GM06990 (cell line): ENCODE measurements around the gene C1orf116.

ENCODE experiments used
- DNase-seq: peaks from one replicate; pipeline ENCODE4 v3.0.0-alpha.2; 2011; ENCODE audit not compliant: insufficient read length; ENCODE audit errors: extremely low read depth
- H3K27me3 ChIP-seq: replicated peaks from 2 replicates; pipeline ENCODE4 v1.6.0; 2011; ENCODE audit warnings: low read length; ENCODE audit not compliant: control insufficient read depth, insufficient read depth
- H3K36me3 ChIP-seq: 2 replicates; pipeline ENCODE4 v1.5.1; 2011; ENCODE audit warnings: low read length; ENCODE audit not compliant: control insufficient read depth, insufficient read depth
- H3K4me3 ChIP-seq: replicated peaks from 2 replicates; pipeline ENCODE4 v1.5.1; 2011; ENCODE audit warnings: low read depth, mild to moderate bottlenecking, control low read depth, low read length
- TF ChIP-seq, protein P1 (sequence below): IDR thresholded peaks from 2 replicates; pipeline ENCODE4 v1.5.1; 2011; ENCODE audit warnings: low read length, control low read depth, mild to moderate bottlenecking, inconsistent platforms; ENCODE audit not compliant: insufficient read depth, poor library complexity, severe bottlenecking

C1orf116 gene

DNA sequence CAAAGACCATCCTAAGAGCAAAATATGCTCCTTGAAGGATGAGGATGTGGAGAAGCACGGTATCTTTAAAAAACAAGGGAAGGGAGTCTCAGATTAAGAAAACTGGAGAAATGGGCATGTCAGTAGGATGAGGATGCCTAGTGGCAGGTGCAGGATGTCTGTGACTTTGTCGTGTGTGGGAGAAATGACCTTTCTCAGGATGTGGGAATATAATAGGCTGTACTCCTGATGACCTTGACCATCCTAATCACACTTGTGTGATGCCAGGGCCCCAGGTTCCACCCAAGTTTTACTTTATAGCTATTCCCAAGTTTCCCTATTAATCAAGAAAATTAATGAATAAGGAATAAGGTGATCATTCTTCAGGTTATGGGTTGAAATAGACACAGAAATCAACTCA is 12.9 kb downstream of the C1orf116 start:
- TF ChIP-seq, protein P1, sequence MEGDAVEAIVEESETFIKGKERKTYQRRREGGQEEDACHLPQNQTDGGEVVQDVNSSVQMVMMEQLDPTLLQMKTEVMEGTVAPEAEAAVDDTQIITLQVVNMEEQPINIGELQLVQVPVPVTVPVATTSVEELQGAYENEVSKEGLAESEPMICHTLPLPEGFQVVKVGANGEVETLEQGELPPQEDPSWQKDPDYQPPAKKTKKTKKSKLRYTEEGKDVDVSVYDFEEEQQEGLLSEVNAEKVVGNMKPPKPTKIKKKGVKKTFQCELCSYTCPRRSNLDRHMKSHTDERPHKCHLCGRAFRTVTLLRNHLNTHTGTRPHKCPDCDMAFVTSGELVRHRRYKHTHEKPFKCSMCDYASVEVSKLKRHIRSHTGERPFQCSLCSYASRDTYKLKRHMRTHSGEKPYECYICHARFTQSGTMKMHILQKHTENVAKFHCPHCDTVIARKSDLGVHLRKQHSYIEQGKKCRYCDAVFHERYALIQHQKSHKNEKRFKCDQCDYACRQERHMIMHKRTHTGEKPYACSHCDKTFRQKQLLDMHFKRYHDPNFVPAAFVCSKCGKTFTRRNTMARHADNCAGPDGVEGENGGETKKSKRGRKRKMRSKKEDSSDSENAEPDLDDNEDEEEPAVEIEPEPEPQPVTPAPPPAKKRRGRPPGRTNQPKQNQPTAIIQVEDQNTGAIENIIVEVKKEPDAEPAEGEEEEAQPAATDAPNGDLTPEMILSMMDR, result no peak
- Histone ChIP-seq H3K27me3 (no peaks in the 10 kb centered on the region; the same call in none of the 2 replicates), H3K4me3 (no peak overlapping the region), H3K36me3 (no peaks in the 10 kb centered on the region)
- no peak for DNase-seq

- TF ChIP-seq, protein P1, result no peak
- H3K27me3 ChIP-seq, result no peaks in the 10 kb centered on the region; the same call in none of the 2 replicates
These were observed 13.4 kb downstream of the C1orf116 start for GRCh38 chr1:207019161-207019560.

DNA sequence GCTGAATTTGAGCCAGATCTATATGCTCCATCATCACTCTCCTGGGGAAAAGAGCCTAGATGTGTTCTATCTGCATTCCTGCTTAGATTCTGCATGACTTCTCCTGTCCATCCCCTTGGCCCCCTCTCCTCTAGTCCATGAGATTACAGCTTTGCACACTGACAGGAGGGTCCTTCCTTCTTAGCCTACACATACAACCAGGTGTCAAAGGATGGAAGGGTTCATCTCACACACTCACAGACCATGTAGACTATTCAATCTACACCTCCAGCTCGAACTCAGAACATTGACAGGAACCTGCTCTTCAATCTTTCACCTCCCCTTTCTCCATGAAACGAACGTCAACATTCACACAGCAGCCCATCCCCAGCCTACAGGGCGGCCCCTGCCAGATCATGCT is 13.8 kb downstream of the C1orf116 start:
- H3K4me3 ChIP-seq, result no peak overlapping the region
- no peaks in the 10 kb centered on the region; the same call in none of the 2 replicates for H3K27me3 ChIP-seq
- no peaks in the 10 kb centered on the region for H3K36me3 ChIP-seq
- TF ChIP-seq, protein P1, result no peak
- DNase-seq, result no peak

More at GRCh38 chr1:207019161-207019560, 13.4 kb downstream of the C1orf116 start:
- DNase-seq, result no peak
- Histone ChIP-seq H3K36me3 (no peaks in the 10 kb centered on the region), H3K4me3 (no peak overlapping the region)

DNA sequence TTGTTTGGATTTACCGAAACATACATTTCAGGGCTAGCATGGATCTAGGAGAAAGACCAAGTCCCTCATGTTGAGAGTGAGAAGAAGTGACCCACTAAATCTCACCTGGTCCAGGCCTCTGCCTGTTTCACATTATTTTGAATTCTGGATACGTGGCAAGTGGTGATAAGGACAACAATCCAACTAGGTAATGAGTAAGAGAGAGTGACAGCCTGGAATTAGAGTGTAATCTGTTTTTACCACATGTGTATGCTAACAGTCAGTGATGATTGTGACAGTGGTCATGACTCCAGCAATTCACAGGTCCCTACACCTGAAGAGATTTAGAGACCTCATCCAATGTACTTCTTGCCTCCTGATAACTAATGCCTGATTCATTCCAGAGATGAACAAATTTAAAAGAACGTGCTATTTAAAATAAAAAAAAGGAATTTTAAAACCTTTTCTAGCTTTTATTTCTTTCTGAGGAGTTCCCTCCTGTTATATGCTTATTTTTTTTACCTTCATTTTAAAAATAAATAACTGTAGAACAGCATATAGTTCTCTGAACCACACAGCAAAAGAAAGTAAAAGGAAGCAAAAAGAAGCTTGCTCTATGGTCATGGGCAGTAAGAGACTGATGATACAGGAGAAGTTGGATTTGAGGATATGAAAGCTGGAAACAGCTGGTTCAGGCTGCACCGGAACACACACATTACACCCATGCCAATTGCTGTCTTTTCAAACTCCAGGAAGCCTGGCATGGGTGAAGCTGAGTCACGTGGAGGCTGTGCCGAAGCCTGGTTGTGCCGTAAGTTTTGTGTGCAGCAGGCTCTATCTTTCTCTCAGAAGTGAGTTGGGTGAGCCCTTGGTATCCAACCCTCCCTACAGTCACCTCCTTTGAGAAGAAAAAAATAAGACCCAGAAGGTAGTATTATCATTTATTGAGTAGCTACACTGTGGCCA is 14.7 kb downstream of the C1orf116 start:
- TF ChIP-seq, protein P1, result no peak
- H3K27me3 ChIP-seq, result no peaks in the 10 kb centered on the region; the same call in none of the 2 replicates
- H3K36me3 ChIP-seq, result no peaks in the 10 kb centered on the region
- no peak overlapping the region for H3K4me3 ChIP-seq
- no peak for DNase-seq

DNA sequence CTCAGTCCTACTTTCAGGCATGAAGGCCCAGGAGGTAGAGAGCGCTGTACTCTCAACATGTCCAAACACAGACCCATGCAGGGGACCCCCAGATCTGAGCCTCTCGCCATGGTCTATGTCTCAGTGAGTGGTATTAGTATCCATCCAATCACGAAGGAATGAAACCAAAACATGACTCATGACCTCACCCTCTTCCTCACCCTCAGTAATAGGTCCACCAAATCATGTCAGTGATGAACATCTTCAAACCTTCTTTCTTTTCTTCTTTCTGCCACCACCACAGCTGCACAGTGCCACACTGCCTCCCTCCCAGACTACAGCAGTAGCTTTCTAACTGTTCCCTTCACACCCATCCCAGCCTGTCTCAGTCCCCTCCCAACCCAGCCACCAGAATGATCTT is 16.8 kb downstream of the C1orf116 start:
- Histone ChIP-seq H3K27me3 (no peaks in the 10 kb centered on the region; the same call in 1 of the 2 replicates), H3K4me3 (no peak overlapping the region), H3K36me3 (no peaks in the 10 kb centered on the region)
- TF ChIP-seq, protein P1, result no peak
- no peak for DNase-seq
